Measurements from ENCODE around the gene AGBL4.

GRCh38 chr1:48823168-48823567, 1200.6 kb downstream of the AGBL4 start:
- TF ChIP-seq CTCF (IDR thresholded peaks at IDR 0.05) (no peak), POLR2A (IDR thresholded peaks at IDR 0.05) (no peak), POLR2AphosphoS5 (IDR thresholded peaks at IDR 0.05) (no peak)
